ENCODE results near the gene MAT2A.

- TF ChIP-seq POLR2A (IDR thresholded peaks at IDR 0.05), result no peak
- TF ChIP-seq CTCF (IDR thresholded peaks at IDR 0.05), result no peak
Observed at GRCh38 chr2:85589982-85590791, 51.2 kb downstream of the MAT2A start.
